Fibroblast of gingiva (primary cell): ENCODE measurements around the gene ATRN.

Experiments
- DNase-seq: peaks from one replicate; pipeline ENCODE4 v3.0.0-alpha.2; 2011; ENCODE audit warnings: low read depth

ATRN gene

DNA sequence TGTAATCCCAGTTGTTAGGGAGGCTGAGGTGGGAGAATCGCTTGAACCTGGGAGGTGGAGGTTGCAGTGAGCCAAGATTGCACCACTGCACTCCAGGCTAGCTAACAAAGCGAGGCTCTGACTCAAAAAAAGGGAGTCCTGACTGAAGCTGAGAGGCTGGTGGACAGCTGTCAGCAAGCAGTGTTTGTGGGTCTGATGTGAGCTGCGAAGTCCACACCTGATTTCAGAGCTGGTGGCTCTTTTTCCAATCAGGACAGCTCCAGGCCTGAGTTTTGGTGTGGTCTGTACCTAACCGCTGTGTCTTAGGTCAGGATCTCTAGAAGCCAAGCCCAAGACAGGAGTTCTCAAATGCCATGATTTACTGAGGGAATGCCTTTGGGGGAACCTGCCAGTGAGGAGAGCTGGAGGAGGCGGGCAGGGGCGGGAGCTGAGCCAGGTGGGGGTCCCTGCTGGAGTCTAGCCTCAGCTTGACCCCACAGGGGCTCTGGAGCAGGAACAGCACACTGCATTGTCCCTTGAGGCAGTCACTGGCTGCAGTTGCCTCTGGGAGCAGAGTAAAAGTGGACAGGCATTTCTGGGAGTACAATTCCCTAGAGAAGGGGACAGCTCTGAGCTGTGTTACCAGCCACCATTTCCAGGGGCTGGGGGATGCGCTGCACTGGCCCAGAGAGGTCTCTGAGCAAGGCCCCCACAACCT is 187.3 kb downstream of the ATRN start:
- no peak for DNase-seq

DNA sequence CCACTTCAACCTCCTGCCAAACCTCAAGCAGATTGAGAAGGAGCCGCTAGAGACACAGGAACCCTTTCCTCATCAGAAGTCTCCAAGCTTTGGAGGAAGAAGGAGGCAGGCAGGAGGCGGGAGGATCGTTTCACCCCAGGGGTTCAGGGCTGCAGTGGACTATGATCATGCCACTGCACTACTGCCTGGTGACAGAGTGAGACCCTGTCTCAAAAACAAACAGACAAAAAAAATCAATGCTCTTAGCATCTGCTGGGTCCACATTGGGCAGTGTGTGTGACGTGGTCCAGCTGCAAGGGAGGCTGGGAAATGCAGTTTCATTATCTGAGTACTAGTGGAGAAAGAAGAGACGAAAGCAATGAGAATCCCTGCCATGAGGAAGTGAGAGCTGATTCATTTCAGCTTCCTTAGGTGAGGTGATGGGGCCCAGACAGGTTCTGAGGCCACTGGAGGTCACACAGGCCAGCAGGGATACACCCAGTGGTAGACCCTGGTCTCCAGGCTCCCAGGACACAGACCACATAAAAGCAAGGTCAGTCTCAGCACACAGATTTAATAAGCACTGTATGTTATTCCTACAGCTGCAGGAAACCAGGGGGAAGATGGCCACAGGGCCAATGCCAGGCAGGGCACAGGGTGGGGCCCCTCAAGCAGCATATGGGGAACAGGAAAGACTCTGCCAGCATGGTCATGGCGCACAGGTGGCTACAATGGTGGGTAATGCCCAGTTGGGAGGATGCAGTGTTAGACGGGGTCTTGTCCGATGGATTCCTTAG is 188.1 kb downstream of the ATRN start:
- DNase-seq, result no peak

GRCh38 chr20:3659492-3660261 is 188.9 kb downstream of the ATRN start:
- no peak for DNase-seq

- no peak for DNase-seq
These were observed 189.6 kb downstream of the ATRN start for GRCh38 chr20:3660262-3661059.

DNA sequence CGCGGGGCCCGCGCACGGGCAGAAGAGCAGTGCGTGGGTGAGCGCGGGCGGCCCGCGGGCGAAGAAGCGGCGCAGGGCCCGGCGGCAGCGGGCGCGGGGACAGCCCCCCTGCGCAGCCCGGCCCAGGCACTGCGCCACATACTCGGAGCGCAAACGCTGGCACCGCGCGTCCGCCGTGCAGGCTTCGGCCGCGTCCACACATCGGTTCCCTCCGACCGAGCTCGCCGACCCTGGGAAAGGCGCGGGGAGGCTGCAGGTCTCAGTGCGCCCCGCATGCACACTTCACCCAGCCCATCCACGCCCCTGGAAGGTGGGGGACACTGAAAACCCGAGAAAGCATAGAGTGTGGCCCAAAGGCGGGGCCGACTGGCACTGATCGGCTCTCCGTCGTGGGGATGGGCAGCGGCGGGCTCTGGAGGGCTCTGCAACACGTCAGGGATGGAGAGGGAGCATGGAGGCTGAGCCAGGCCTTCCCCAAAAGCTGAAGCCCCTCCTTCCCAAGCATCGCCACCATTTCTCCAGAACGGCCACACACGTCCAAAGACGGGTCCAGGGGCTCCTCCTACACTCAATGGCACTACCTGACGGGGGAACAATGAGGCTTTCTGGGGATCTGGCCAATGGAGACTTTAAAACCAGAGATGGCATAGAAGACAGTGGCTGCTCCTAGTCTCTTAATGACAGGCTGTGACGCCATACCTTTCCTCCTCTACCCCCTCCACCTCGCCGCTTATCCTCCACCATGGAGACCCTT is 190.4 kb downstream of the ATRN start:
- DNase-seq, result no peak

DNA sequence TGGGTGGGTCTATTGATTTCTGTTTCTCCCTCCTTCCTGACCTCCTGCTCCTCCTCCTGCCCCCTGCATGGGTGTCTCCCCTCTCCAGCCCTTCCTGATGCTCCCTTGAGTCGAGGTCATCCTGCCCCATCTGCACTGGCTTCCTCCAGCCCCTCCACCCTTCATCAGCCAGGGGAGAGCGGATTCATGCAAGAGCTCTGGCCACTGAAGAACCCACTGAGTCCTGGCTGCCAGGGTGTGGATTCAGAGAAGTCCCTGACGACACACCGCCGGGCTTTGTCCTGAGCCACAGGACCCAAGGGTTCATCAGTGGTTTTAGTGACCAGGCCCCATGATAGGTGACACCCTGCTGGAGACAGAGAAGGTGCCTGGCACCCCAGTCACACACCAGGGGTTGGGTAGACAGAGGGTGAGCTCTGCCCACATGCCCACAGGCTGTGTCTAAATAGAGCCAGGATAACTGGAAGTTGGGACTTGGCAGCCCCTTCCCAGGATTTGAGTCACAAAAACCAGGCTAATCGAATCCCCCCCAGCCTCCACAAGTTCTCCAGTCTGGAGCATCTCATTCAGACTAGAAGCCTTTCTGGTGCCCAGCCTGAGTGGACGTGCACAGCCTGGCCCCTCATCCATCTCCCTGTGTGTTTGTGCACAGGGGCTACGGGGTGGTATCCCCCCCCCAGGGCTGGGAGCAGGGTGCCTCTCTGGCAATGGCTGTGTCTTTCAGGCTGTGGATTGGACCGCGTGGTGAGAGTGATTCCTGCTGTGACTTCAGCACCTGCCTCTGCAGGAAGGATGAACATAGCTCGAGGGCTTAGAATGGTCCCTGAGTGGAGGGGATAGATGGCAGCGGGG is 191.2 kb downstream of the ATRN start:
- no peak for DNase-seq

DNA sequence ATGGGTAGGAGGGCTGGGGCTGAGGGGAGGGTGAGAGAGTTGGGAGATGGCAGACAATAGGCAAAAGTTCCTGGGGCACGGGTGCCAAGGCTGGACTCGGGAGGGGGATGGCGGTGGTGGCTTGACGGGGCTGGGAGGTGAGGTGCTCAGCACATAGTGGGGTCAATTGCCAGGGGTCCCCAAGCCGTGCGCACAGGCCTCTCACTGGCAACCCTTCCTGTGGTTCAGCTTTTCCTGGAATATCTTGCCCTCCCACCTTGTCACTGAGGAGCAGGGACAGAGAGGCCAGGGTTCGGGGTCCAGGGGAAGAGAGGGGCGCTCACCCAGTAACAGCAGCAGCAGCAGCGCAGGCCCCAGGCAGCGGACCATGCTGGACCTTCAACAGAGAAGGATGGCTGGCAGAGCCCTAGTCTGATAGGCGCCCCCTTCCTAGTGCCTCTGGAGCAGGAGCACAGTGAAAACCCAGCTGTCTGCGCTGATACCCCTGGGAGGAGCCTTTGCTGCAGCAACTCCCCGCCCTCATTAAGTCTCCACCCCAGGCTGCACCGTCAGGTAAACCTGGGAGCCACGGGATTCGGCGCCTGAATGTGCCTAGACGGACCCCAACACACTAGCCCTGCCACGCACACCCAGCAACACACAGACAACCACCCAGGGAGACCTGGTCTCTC is 192.3 kb downstream of the ATRN start, which contains the start of gene GFRA4:
Gene GFRA4 (minus strand): TSS at position 369 of the 671 bp plus-strand sequence. CDS start 0 bp downstream, at position 369.
- no peak for DNase-seq

DNA sequence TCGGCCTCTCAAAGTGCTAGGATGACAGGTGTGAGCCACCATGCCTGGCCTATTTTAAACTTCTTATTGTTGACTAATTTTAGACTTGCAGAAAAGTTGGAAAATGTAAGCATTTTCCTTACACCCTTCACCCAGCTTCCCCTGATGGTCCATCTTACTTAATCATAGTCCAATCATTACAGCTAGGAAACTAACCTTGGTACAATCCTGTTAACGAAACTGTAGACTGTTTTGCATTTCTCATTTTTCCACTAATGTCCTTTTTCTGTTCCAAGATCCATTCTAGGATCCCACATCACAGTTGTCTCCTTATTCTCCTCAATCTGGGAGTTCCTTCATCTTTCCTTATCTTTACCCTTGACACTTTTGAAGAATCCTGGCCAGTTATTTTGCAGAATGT is 193.0 kb downstream of the ATRN start:
- no peak for DNase-seq

GRCh38 chr20:3667434-3668037 is 196.7 kb downstream of the ATRN start:
- no peak for DNase-seq

DNA sequence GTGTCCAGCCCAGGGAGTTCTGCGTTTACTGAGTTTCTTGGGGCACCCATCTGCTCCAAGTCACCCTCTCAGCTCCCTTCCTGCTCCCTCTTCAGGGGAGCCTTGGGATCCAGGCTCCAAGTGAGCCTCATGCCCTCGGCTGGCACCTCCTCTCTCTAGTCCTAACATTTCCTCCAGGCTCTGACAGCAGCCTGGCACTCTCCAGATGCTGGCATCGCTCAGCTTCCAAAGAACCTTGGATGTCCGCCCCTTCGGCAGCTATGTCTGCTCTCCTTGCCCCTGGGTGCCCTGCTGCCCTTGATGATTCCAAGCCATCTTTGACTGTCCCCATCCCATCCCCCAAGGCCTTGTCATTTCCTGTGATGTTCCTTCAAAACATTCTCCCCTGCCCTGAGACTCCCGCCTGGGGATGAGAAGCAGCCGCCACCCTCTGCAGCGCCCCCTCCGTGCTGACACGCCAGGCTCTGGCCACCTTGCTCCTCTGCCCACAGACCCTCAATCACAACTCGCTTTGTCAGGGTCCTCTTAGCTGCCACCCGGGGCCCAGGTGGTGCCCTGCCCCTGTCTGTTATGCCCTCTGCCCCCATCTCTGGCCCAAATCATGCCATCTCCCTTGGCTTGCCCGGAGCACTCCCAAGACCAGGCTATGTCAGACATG is 199.0 kb downstream of the ATRN start:
- DNase-seq, result no peak

DNA sequence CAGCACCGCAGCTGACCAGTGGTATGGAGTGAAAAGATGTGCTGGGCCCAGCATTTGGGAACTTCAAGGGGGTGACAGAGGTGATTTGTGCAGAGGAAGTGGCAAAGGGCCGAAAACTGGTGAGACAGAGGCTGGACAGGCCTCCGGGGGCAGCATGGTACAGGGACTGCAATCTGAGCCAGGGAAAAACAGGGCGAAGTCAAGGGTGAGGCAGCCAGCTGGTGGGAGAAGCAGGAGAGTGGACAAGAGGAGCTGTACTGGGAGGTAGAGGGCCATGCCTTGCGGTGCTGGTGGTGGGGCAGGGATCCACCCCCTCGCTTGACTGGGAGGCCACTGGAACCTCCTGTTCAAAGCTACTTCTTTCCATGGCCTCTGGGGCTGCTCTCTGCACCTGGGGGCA is 199.7 kb downstream of the ATRN start:
- peak; percentile 15 for DNase-seq

GRCh38 chr20:3670945-3671344 is 200.1 kb downstream of the ATRN start:
- DNase-seq, result no peak

- DNase-seq, result no peak
These were observed 201.2 kb downstream of the ATRN start for GRCh38 chr20:3671986-3672546.

- no peak for DNase-seq
These were observed 201.8 kb downstream of the ATRN start for GRCh38 chr20:3672547-3673171.

- no peak for DNase-seq
These were observed 202.6 kb downstream of the ATRN start for GRCh38 chr20:3673221-3674070.

GRCh38 chr20:3674447-3674846 is 203.6 kb downstream of the ATRN start:
- DNase-seq, result no peak
